MM.1S (cell line): ENCODE measurements around the gene SLC35B4.

Experiments
- DNase-seq: peaks from one replicate; pipeline ENCODE4 v3.0.0-alpha.2; 2015
- H2AFZ ChIP-seq: fragments of 300-600 bp; sonication (generic); 2 replicates; pipeline ENCODE4 v1.6.0; 2016; ENCODE audit warnings: antibody characterized with exemption, low read length
- H3F3A ChIP-seq: fragments of 300-600 bp; sonication (generic); 2 replicates; pipeline ENCODE4 v1.6.1; 2016; ENCODE audit warnings: mild to moderate bottlenecking, antibody characterized with exemption, low read length, moderate library complexity, mixed read lengths; ENCODE audit not compliant: insufficient read depth
- H3K27ac ChIP-seq: fragments of 300-600 bp; sonication (generic); 2 replicates; pipeline ENCODE4 v1.5.1; 2016; ENCODE audit warnings: mild to moderate bottlenecking, low read length
- H3K27me3 ChIP-seq: fragments of 300-600 bp; sonication (generic); replicated peaks from 2 replicates; pipeline ENCODE4 v1.6.0; 2016; ENCODE audit warnings: low read length; ENCODE audit not compliant: insufficient read depth
- H3K36me3 ChIP-seq: fragments of 300-600 bp; sonication (generic); replicated peaks from 2 replicates; pipeline ENCODE4 v1.6.1; 2016; ENCODE audit warnings: mild to moderate bottlenecking, low read length, mixed read lengths; ENCODE audit not compliant: insufficient read depth
- H3K4me1 ChIP-seq: fragments of 300-600 bp; sonication (generic); 2 replicates; pipeline ENCODE4 v1.6.1; 2016; ENCODE audit warnings: low read length, mixed read lengths
- H3K4me2 ChIP-seq: fragments of 300-600 bp; sonication (generic); 2 replicates; pipeline ENCODE4 v1.6.0; 2016; ENCODE audit warnings: low read depth, low read length
- H3K4me3 ChIP-seq: fragments of 300-600 bp; sonication (generic); 2 replicates; pipeline ENCODE4 v1.5.1; 2016; ENCODE audit warnings: low read length, mixed read lengths
- H3K79me2 ChIP-seq: fragments of 300-600 bp; sonication (generic); 2 replicates; pipeline ENCODE4 v1.6.1; 2016; ENCODE audit warnings: mixed run types, low read length, mixed read lengths
- H3K9ac ChIP-seq: fragments of 300-600 bp; sonication (generic); 2 replicates; pipeline ENCODE4 v1.6.1; 2016; ENCODE audit warnings: low read length, mixed read lengths
- H3K9me2 ChIP-seq: fragments of 300-600 bp; sonication (generic); replicated peaks from 2 replicates; pipeline ENCODE4 v1.6.1; 2016; ENCODE audit warnings: mild to moderate bottlenecking, low read length, mixed read lengths; ENCODE audit not compliant: insufficient read depth
- H3K9me3 ChIP-seq: fragments of 300-600 bp; sonication (generic); replicated peaks from 2 replicates; pipeline ENCODE4 v1.6.1; 2016; ENCODE audit warnings: mild to moderate bottlenecking, low read length, mixed read lengths; ENCODE audit not compliant: insufficient read depth
- H4K20me1 ChIP-seq: fragments of 300-600 bp; sonication (generic); 2 replicates; pipeline ENCODE4 v1.6.1; 2016; ENCODE audit warnings: mild to moderate bottlenecking, low read length, moderate library complexity, mixed read lengths; ENCODE audit not compliant: insufficient read depth
- CTCF ChIP-seq: fragments of 300-600 bp; sonication (generic); IDR thresholded peaks from 2 replicates; pipeline ENCODE4 v1.5.1; 2016; ENCODE audit warnings: antibody characterized with exemption, low read length, mixed read lengths
- EZH2 ChIP-seq: fragments of 300-600 bp; sonication (generic); optimal IDR thresholded peaks from 2 replicates; pipeline ENCODE3; 2017; ENCODE audit warnings: low read depth, mild to moderate bottlenecking, antibody characterized with exemption, low read length, mixed read lengths
- EZH2phosphoT487 ChIP-seq: fragments of 300-600 bp; sonication (generic); IDR thresholded peaks from 2 replicates; pipeline ENCODE4 v1.6.1; 2018; ENCODE audit warnings: antibody characterized with exemption, low read length

Gene SLC35B4

GRCh38 chr7:134255814-134256213 is 60.9 kb downstream of the SLC35B4 start:
- H2AFZ ChIP-seq, result no peak overlapping the region
- no peak overlapping the region for H3K9ac ChIP-seq
- H3K36me3 ChIP-seq, result no peaks in the 10 kb centered on the region
- H3K27me3 ChIP-seq, result 0 out of 2 replicates have a peak, but pooled peaks cover 5% of the 10 kb centered on the region
- H3K4me2 ChIP-seq, result no peak overlapping the region
- H3K4me1 ChIP-seq, result no peaks in the 10 kb centered on the region
- H3K9me3 ChIP-seq, result no peaks in the 10 kb centered on the region
- H3K4me3 ChIP-seq, result no peak overlapping the region
- H3K79me2 ChIP-seq, result no peaks in the 10 kb centered on the region
- DNase-seq, result no peak
- no peak overlapping the region for H3K27ac ChIP-seq
- no peaks in the 10 kb centered on the region for H4K20me1 ChIP-seq
- no peaks in the 10 kb centered on the region for H3K9me2 ChIP-seq
- no peak for TF ChIP-seq EZH2phosphoT487
- no peak for TF ChIP-seq CTCF
- no peak for TF ChIP-seq EZH2
- no peaks in the 10 kb centered on the region for H3F3A ChIP-seq

GRCh38 chr7:134254311-134254710 is 62.4 kb downstream of the SLC35B4 start:
- no peak for DNase-seq
- Histone ChIP-seq H3K9me3 (no peaks in the 10 kb centered on the region), H3K27ac (no peak overlapping the region), H3K4me3 (no peak overlapping the region), H4K20me1 (no peaks in the 10 kb centered on the region), H3K9ac (no peak overlapping the region), H2AFZ (no peak overlapping the region), H3K79me2 (no peaks in the 10 kb centered on the region), H3K27me3 (peaks cover 11% of the 10 kb centered on the region; the same call in 1 of the 2 replicates), H3K4me2 (no peak overlapping the region), H3K4me1 (no peaks in the 10 kb centered on the region), H3F3A (no peaks in the 10 kb centered on the region), H3K36me3 (no peaks in the 10 kb centered on the region), H3K9me2 (no peaks in the 10 kb centered on the region)
- TF ChIP-seq CTCF, result peak; percentile 65
- TF ChIP-seq EZH2, result no peak
- TF ChIP-seq EZH2phosphoT487, result no peak

GRCh38 chr7:134248196-134248595 is 68.5 kb downstream of the SLC35B4 start:
- Histone ChIP-seq H3K36me3 (no peaks in the 10 kb centered on the region), H3K79me2 (no peaks in the 10 kb centered on the region), H3K9ac (no peak overlapping the region), H4K20me1 (no peaks in the 10 kb centered on the region), H3K4me2 (no peak overlapping the region), H3F3A (peaks cover 19% of the 10 kb centered on the region), H2AFZ (no peak overlapping the region), H3K27ac (no peak overlapping the region), H3K4me1 (peaks cover 16% of the 10 kb centered on the region), H3K4me3 (no peak overlapping the region), H3K27me3 (peaks cover 41% of the 10 kb centered on the region), H3K9me2 (no peaks in the 10 kb centered on the region), H3K9me3 (no peaks in the 10 kb centered on the region)
- TF ChIP-seq CTCF (no peak), EZH2 (no peak), EZH2phosphoT487 (no peak)
- no peak for DNase-seq
